ENCODE data around the gene PLCL2.

Gene PLCL2

GRCh38 chr3:16896820-16897219, 12.1 kb downstream of the PLCL2 start:
- no peak for DNase-seq

- DNase-seq, result peak; percentile 40
Measured at GRCh38 chr3:16897254-16897926, 12.6 kb downstream of the PLCL2 start.

GRCh38 chr3:16898595-16899395, 14.0 kb downstream of the PLCL2 start:
- DNase-seq, result no peak

- DNase-seq, result no peak
Measured at GRCh38 chr3:16899919-16900318, 15.2 kb downstream of the PLCL2 start.

GRCh38 chr3:16900779-16901440, 16.2 kb downstream of the PLCL2 start:
- DNase-seq, result no peak

- DNase-seq, result peak; percentile 37
Measured at GRCh38 chr3:16904423-16905417, 20.0 kb downstream of the PLCL2 start.

GRCh38 chr3:16905704-16906103, 20.9 kb downstream of the PLCL2 start:
- no peak for DNase-seq

GRCh38 chr3:16906682-16907081, 21.9 kb downstream of the PLCL2 start:
- DNase-seq, result no peak

- DNase-seq, result no peak
Measured at GRCh38 chr3:16907243-16907642, 22.5 kb downstream of the PLCL2 start.

- no peak for DNase-seq
Measured at GRCh38 chr3:16908016-16908807, 23.5 kb downstream of the PLCL2 start.

- no peak for DNase-seq
Measured at GRCh38 chr3:16908896-16909295, 24.1 kb downstream of the PLCL2 start.

GRCh38 chr3:16909802-16910201, 25.0 kb downstream of the PLCL2 start:
- DNase-seq, result no peak

- no peak for DNase-seq
Measured at GRCh38 chr3:16910207-16910606, 25.5 kb downstream of the PLCL2 start.

- DNase-seq, result no peak
Measured at GRCh38 chr3:16911916-16912315, 27.2 kb downstream of the PLCL2 start.

- no peak for DNase-seq
Measured at GRCh38 chr3:16912400-16913263, 27.9 kb downstream of the PLCL2 start.

GRCh38 chr3:16913264-16913580, 28.5 kb downstream of the PLCL2 start:
- no peak for DNase-seq

GRCh38 chr3:16916840-16917239, 32.1 kb downstream of the PLCL2 start:
- DNase-seq, result peak; percentile 32

GRCh38 chr3:16917256-16917935, 32.6 kb downstream of the PLCL2 start:
- peak; percentile 41 for DNase-seq

- DNase-seq, result no peak
Measured at GRCh38 chr3:16917980-16918682, 33.4 kb downstream of the PLCL2 start.

- no peak for DNase-seq
Measured at GRCh38 chr3:16918683-16919025, 33.9 kb downstream of the PLCL2 start.

All from stimulated activated CD4-positive, alpha-beta T cell treated with anti-CD3 and anti-CD28 coated beads, Interleukin-4, amount 100 ng/mL, for 24 hours (primary cell).